ENCODE data around the gene FZD4. TPM values are rescaled to one million over a fixed set of nuclear protein-coding genes. Genes with fewer than 3 reads are reported as not detected.

The FZD4 gene
- total RNA-seq, 2 experiments from 2014 or later, result 0.14 to 0.21 TPM

DNA sequence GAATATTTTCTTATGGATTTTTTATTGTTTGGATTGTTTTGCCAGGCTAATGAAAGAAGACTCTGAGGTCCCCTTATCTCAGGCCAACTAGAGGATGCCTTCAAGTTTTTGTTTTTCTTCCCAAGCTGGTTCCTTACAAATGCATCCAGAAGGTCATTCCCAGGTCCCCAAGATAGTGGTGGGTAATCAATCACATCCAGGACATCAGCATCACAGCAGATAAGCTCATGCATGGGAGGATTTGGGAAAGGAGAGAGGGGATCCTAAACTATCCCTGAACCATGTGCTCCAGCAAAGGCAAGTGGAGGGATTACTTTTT lies 20.7 kb downstream of the FZD4 start:
- no peaks in the 10 kb centered on the region for H3K4me1 Mint-ChIP-seq
- ATAC-seq (no peak), DNase-seq (no peak)
- H3K9me3 Mint-ChIP-seq (ENCODE audit: low read depth), result no peaks in the 10 kb centered on the region
- intact Hi-C loops (cut with DNase I, micrococcal nuclease), result no loop called here
- H3K4me3 Mint-ChIP-seq, result no peak overlapping the region
- H3K27ac Mint-ChIP-seq, result no peak overlapping the region
- H3K27me3 Mint-ChIP-seq, result peaks cover 3% of the 10 kb centered on the region
- ChIA-PET POLR2A (interaction anchor here (0.6 kb wide), 1 partner anchor 179 kb away, joined by 4 read pairs; no protein-coding TSS in a partner anchor), CTCF (interaction anchor here (0.7 to 2.2 kb wide), 5 partner anchors 9 to 1258 kb away, joined by 3 to 5 read pairs (median 4); no protein-coding TSS in a partner anchor)
- H3K36me3 Mint-ChIP-seq (ENCODE audit: low read depth), result no peaks in the 10 kb centered on the region

GRCh38 chr11:86933891-86934581 lies 21.2 kb downstream of the FZD4 start:
- Mint-ChIP-seq H3K36me3 (ENCODE audit: low read depth) (no peaks in the 10 kb centered on the region), H3K4me3 (no peak overlapping the region), H3K27ac (no peak overlapping the region), H3K27me3 (peaks cover 3% of the 10 kb centered on the region), H3K9me3 (ENCODE audit: low read depth) (no peaks in the 10 kb centered on the region), H3K4me1 (no peaks in the 10 kb centered on the region)
- DNase-seq (no peak), ATAC-seq (no peak)
- POLR2A ChIA-PET, result no interaction called here
- intact Hi-C loops (cut with DNase I, micrococcal nuclease), result no loop called here
- CTCF ChIA-PET, result interaction anchor here (0.6 to 2.2 kb wide), 6 partner anchors 9 to 1258 kb away, joined by 3 to 5 read pairs (median 4); no protein-coding TSS in a partner anchor

GRCh38 chr11:86932924-86933875 lies 22.0 kb downstream of the FZD4 start:
- POLR2A ChIA-PET, result no interaction called here
- peaks cover 1% of the 10 kb centered on the region for H3K27me3 Mint-ChIP-seq
- intact Hi-C loops (cut with DNase I, micrococcal nuclease), result no loop called here
- no peaks in the 10 kb centered on the region for H3K9me3 Mint-ChIP-seq (ENCODE audit: low read depth)
- no peak overlapping the region for H3K4me3 Mint-ChIP-seq
- H3K27ac Mint-ChIP-seq, result no peak overlapping the region
- no peaks in the 10 kb centered on the region for H3K36me3 Mint-ChIP-seq (ENCODE audit: low read depth)
- CTCF ChIA-PET, result interaction anchor here (0.6 to 2.2 kb wide), 2 partner anchors 15 to 1222 kb away, joined by 4 read pairs; no protein-coding TSS in a partner anchor
- ATAC-seq, result no peak
- H3K4me1 Mint-ChIP-seq, result no peaks in the 10 kb centered on the region
- DNase-seq, result no peak

DNA sequence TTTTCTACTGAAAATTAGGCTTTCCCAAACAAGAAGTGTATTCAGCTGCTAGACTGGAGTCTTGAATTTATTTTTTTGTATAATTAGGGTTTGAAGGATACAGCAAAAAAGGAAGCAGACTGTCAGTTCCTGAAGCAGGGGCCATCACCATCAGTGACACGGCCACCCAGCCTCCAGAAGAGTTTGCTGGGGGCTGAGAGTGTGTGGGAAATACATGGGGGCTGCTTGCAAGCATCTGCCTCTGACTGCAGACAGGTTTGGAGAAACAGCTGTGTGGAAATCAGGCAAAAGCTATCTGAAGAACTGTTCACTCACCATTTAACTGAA lies 23.0 kb downstream of the FZD4 start:
- no peak overlapping the region for H3K27ac Mint-ChIP-seq
- ATAC-seq (no peak), DNase-seq (no peak)
- H3K4me1 Mint-ChIP-seq, result no peaks in the 10 kb centered on the region
- no peaks in the 10 kb centered on the region for H3K27me3 Mint-ChIP-seq
- intact Hi-C loops (cut with DNase I, micrococcal nuclease), result no loop called here
- POLR2A ChIA-PET, result no interaction called here
- H3K36me3 Mint-ChIP-seq (ENCODE audit: low read depth), result no peaks in the 10 kb centered on the region
- CTCF ChIA-PET, result interaction anchor here (0.6 kb wide), 1 partner anchor 46 kb away, joined by 5 read pairs; no protein-coding TSS in a partner anchor
- no peak overlapping the region for H3K4me3 Mint-ChIP-seq
- H3K9me3 Mint-ChIP-seq (ENCODE audit: low read depth), result no peaks in the 10 kb centered on the region

DNA sequence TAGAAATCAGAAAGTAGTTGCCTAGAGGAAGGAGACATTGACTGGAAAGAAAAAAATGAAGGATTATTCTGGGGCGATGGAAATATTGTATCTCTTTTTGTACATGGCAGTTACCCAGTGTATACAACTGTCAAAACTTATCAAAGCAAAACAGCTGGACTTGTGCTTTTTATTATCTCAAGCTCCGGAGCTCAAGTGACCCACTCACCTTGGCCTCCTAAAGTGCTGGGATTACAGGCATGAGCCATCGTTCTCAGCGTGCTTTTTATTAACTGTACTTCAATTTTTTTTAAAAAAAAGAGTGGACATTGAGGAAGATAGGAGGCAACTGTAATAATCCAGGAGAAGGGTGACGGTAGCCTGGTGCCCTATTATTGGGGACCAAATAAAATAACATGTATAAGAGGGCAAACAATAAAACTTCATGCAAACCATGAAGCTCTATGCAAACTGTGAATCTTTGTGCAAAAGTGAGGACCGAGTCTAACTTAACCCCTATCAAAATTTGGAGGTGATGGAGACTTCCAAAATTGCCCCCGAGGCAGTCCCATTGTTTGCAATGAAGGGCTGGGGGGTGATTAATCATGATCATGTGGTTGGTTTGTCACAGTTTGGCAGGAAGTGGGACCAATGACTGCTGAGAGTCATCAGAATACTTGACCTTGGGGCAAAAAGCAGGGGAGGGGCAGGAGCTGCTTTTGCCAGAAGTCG lies 23.5 kb downstream of the FZD4 start:
- Mint-ChIP-seq H3K9me3 (ENCODE audit: low read depth) (no peaks in the 10 kb centered on the region), H3K4me3 (no peak overlapping the region), H3K27me3 (no peaks in the 10 kb centered on the region), H3K4me1 (no peaks in the 10 kb centered on the region), H3K27ac (no peak overlapping the region), H3K36me3 (ENCODE audit: low read depth) (no peaks in the 10 kb centered on the region)
- CTCF ChIA-PET, result interaction anchor here (0.6 to 0.9 kb wide), 2 partner anchors 46 to 64 kb away, joined by 4 to 5 read pairs; no protein-coding TSS in a partner anchor
- intact Hi-C loops (cut with DNase I, micrococcal nuclease), result no loop called here
- POLR2A ChIA-PET, result no interaction called here
- no peak for DNase-seq
- no peak for ATAC-seq

DNA sequence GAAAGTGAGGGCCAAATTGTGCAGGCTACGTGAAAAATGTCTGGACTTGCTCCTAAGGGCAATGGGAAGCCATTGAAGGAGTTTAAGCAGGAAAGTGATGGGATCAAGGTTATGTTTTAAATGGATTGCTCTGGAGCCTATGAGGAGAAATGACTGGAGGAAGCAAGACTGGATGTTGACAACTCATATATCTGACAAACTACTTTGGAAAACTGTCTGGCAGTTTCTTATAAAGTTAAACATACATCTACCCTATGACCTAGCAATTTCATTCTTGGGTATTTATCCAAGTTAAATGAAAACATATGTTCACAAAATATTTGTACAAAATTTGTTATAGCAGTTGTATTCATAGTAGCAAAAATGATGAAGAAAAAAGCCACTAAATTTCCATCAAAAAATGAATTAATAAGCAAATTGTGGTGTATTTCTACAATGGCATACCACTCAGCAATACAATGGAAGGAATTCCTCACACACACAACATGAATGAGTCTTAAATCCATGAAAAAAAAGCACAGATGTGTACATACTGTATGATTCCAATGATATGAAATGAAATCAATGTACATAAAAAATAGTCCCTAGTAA lies 24.1 kb downstream of the FZD4 start:
- H3K9me3 Mint-ChIP-seq (ENCODE audit: low read depth), result no peaks in the 10 kb centered on the region
- POLR2A ChIA-PET, result no interaction called here
- no peaks in the 10 kb centered on the region for H3K27me3 Mint-ChIP-seq
- ATAC-seq (no peak), DNase-seq (no peak)
- no peaks in the 10 kb centered on the region for H3K4me1 Mint-ChIP-seq
- H3K36me3 Mint-ChIP-seq (ENCODE audit: low read depth), result no peaks in the 10 kb centered on the region
- no peak overlapping the region for H3K27ac Mint-ChIP-seq
- intact Hi-C loops (cut with DNase I, micrococcal nuclease), result no loop called here
- H3K4me3 Mint-ChIP-seq, result no peak overlapping the region
- CTCF ChIA-PET, result interaction anchor here (0.9 kb wide), 1 partner anchor 64 kb away, joined by 4 read pairs; no protein-coding TSS in a partner anchor

GRCh38 chr11:86926975-86927374 lies 28.2 kb downstream of the FZD4 start:
- no peak overlapping the region for H3K27ac Mint-ChIP-seq
- ChIA-PET CTCF (interaction anchor here (0.6 to 1.0 kb wide), 3 partner anchors 378 to 795 kb away, joined by 3 read pairs; no protein-coding TSS in a partner anchor), POLR2A (no interaction called here)
- H3K4me3 Mint-ChIP-seq, result no peak overlapping the region
- H3K9me3 Mint-ChIP-seq (ENCODE audit: low read depth), result no peaks in the 10 kb centered on the region
- DNase-seq (no peak), ATAC-seq (no peak)
- H3K36me3 Mint-ChIP-seq (ENCODE audit: low read depth), result no peaks in the 10 kb centered on the region
- no peaks in the 10 kb centered on the region for H3K4me1 Mint-ChIP-seq
- no peaks in the 10 kb centered on the region for H3K27me3 Mint-ChIP-seq
- intact Hi-C loops (cut with DNase I, micrococcal nuclease), result no loop called here

- POLR2A ChIA-PET, result no interaction called here
- CTCF ChIA-PET, result interaction anchor here (0.7 to 1.7 kb wide), 2 partner anchors 10 to 714 kb away, joined by 3 to 5 read pairs; no protein-coding TSS in a partner anchor
- ATAC-seq, result no peak
- Mint-ChIP-seq H3K4me3 (no peak overlapping the region), H3K27ac (no peak overlapping the region), H3K4me1 (no peaks in the 10 kb centered on the region), H3K36me3 (ENCODE audit: low read depth) (no peaks in the 10 kb centered on the region), H3K27me3 (no peaks in the 10 kb centered on the region), H3K9me3 (ENCODE audit: low read depth) (no peaks in the 10 kb centered on the region)
- no peak for DNase-seq
- intact Hi-C loops (cut with DNase I, micrococcal nuclease), result no loop called here
These were observed 31.0 kb downstream of the FZD4 start for GRCh38 chr11:86923999-86924766.

GRCh38 chr11:86922225-86922624 lies 33.0 kb downstream of the FZD4 start:
- Mint-ChIP-seq H3K9me3 (ENCODE audit: low read depth) (no peaks in the 10 kb centered on the region), H3K36me3 (ENCODE audit: low read depth) (no peaks in the 10 kb centered on the region), H3K27ac (no peak overlapping the region), H3K4me3 (no peak overlapping the region), H3K4me1 (no peaks in the 10 kb centered on the region), H3K27me3 (no peaks in the 10 kb centered on the region)
- POLR2A ChIA-PET, result no interaction called here
- CTCF ChIA-PET, result interaction anchor here (1.1 to 2.8 kb wide), 2 partner anchors 10 to 52 kb away, joined by 3 to 10 read pairs; no protein-coding TSS in a partner anchor
- ATAC-seq (no peak), DNase-seq (no peak)
- intact Hi-C loops (cut with DNase I, micrococcal nuclease), result no loop called here

DNA sequence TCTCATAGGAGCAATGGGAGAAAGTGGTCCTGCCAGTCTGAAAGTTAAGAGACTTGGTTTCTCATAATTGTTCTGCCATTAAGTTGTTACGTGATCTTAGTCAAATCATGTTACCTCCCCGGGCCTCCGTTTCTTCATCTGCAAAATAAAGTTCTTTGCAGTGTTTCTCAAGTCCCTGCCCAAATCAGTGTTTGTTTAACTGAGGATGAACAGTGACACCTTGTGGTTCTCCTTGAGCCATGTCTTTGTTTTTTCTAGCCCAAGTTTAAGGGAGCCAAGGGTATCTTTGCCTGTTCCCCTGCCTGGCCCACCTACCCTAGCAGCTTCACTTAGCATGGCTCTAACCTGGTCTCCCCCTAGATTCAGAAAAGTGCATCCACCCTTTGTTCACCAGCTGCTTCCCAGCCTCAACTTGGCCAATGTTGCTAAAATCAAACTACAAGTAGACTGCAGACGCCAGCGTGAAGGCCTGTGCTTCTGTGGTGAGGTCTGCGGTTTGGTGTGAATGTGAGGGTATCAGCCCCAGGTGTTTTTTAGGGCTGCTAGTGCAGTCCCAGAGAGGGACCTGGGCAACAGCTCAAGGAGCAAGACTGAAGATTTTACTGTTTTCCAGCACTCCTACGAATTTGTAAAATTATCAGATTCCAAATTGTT lies 35.5 kb downstream of the FZD4 start:
- Mint-ChIP-seq H3K27ac (no peak overlapping the region), H3K4me1 (peaks cover 3% of the 10 kb centered on the region), H3K9me3 (ENCODE audit: low read depth) (no peaks in the 10 kb centered on the region), H3K27me3 (no peaks in the 10 kb centered on the region), H3K36me3 (ENCODE audit: low read depth) (no peaks in the 10 kb centered on the region), H3K4me3 (no peak overlapping the region)
- intact Hi-C loops (cut with DNase I, micrococcal nuclease), result loop anchor here (1.0 to 5.0 kb wide), 3 partner anchors 49 to 1322 kb away; no protein-coding TSS in a partner anchor
- ChIA-PET POLR2A (no interaction called here), CTCF (interaction anchor here (1.5 kb wide), 1 partner anchor 19 kb away, joined by 3 read pairs; no protein-coding TSS in a partner anchor)
- no peak for DNase-seq
- ATAC-seq, result peak; percentile 51
